ENCODE data around the gene LOC101059915.

DNA sequence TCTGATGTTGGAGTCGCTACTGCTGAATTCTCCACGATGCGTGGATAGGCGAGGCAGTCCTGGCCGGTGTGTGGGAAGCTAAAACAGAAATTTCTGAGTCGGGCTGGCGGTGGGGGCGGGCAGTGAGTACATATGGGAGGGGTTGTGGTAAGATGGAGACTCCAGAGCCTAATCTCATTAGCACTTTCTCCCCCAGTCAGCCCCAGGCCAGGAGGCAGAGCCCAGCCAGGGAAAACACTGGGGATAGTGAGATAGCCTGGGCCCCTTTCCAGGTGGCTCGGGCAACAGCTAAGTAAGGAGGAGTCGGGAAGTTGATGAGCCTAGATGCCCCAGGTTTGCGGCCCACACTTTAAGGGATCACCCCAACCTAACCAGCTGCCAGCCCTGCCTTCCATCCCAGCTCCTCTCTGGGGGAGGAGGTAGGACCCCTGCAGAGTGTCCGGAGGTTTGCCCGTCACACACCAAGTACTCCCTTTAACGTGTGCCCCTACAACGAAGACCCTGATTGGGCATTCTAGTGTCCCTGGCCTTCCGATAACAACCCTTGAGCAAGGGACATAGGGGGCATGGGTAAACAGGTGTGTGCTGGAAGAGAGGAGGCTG is 2.4 kb upstream of the LOC101059915 start:
- TF ChIP-seq ZFX (IDR thresholded peaks at IDR 0.05) (no peak), CTCF (conservative IDR thresholded peaks at IDR 0.05) (no peak)

Data from C4-2B (cell line).